Measurements from ENCODE around the gene FSTL3. TPM values are rescaled to one million over a fixed set of nuclear protein-coding genes. Genes with fewer than 3 reads are reported as not detected.
A peak's percentile ranks its signal among the peaks of the same experiment; 100 is the strongest.

Gene FSTL3
- total and polyA plus RNA-seq, 4 donors, result 2.2 to 8.4 (median 6.0) TPM

- DNase-seq (ENCODE audit: low spot score), result no peak
- no peaks in the 10 kb centered on the region for H3K36me3 ChIP-seq (ENCODE audit: control insufficient read depth in 4 of 4, insufficient read depth in 3 of 4, low read depth in 1 of 4, low read length in 3 of 4)
- peaks cover 2 to 28% (median 10%) of the 10 kb centered on the region in 4 donors for H3K4me1 ChIP-seq (ENCODE audit: control insufficient read depth in 4 of 4, insufficient read depth in 4 of 4, low read length in 3 of 4)
These were observed 1.6 kb downstream of the FSTL3 start for GRCh38 chr19:677601-678436.

DNA sequence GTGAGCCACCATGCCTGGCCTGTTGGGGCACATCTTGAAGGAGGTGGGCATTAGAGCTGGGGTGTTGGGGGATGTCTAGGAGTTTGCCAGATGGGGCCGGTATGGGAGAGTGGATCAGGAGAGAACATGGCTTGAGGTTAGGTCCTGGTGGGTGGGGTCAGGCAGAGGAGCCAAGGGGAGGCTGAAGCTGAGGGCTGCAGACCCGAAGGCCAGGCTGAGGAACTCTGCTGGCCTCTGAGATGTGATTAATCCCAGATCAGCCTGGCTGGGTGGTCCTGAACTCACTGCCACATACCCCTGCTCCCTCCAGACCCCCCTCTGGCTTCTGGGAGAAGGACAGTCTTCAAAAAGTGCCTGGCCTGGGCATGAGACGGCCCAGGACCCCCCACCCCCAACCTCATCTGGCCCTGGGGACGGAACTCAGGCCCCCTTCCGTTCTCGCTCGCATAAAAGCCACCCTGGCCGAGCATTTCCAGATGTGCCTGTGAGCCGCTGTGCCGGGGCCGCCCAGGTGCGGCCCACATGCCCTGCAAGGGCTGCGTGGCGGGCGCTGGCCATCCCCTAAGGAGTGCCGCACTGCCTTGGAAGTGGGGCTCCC is 2.7 kb downstream of the FSTL3 start:
- DNase-seq (ENCODE audit: low spot score), result no peak
- Histone ChIP-seq H3K4me3 (ENCODE audit: low read depth in 1 of 3, low read length in 3 of 3) (no peak overlapping the region), H3K4me1 (ENCODE audit: control insufficient read depth in 4 of 4, insufficient read depth in 4 of 4, low read length in 3 of 4) (peaks cover 2 to 27% (median 10%) of the 10 kb centered on the region in 4 donors), H3K36me3 (ENCODE audit: control insufficient read depth in 4 of 4, insufficient read depth in 3 of 4, low read depth in 1 of 4, low read length in 3 of 4) (no peaks in the 10 kb centered on the region), H3K27ac (ENCODE audit: low read depth in 1 of 2, low read length in 2 of 2) (peak overlapping the region; percentile 47 to 74), H3K9me3 (ENCODE audit: control insufficient read depth in 4 of 4, low read length in 3 of 4) (no peaks in the 10 kb centered on the region), H3K27me3 (ENCODE audit: control insufficient read depth in 4 of 4, insufficient read depth in 4 of 4, low read length in 3 of 4) (peaks cover 0 to 2% (median 0%) of the 10 kb centered on the region in 4 donors), H3K9ac (ENCODE audit: low read depth in 1 of 2, low read length in 2 of 2) (peak overlapping the region in 1 of 2 donors; percentile 27)
- WGBS, result 96% methylated on average over 16 of the region's 16 CpGs
- TF ChIP-seq HNF4A (conservative IDR thresholded peaks at IDR 0.05) (no peak), GABPA (IDR thresholded peaks at IDR 0.05 in 1 of 2, conservative IDR thresholded peaks at IDR 0.05 in 1 of 2) (no peak), REST (IDR thresholded peaks at IDR 0.05) (no peak), RXRA (IDR thresholded peaks at IDR 0.05) (no peak), JUND (IDR thresholded peaks at IDR 0.05) (no peak), HNF4G (IDR thresholded peaks at IDR 0.05) (no peak), RAD21 (IDR thresholded peaks at IDR 0.05) (no peak), EGR1 (IDR thresholded peaks at IDR 0.05; ENCODE audit: low read depth in 2 of 2) (no peak), FOXA1 (IDR thresholded peaks at IDR 0.05) (no peak), ZBTB33 (IDR thresholded peaks at IDR 0.05) (no peak), TAF1 (conservative IDR thresholded peaks at IDR 0.05) (no peak)
- TF ChIP-seq, protein P1, sequence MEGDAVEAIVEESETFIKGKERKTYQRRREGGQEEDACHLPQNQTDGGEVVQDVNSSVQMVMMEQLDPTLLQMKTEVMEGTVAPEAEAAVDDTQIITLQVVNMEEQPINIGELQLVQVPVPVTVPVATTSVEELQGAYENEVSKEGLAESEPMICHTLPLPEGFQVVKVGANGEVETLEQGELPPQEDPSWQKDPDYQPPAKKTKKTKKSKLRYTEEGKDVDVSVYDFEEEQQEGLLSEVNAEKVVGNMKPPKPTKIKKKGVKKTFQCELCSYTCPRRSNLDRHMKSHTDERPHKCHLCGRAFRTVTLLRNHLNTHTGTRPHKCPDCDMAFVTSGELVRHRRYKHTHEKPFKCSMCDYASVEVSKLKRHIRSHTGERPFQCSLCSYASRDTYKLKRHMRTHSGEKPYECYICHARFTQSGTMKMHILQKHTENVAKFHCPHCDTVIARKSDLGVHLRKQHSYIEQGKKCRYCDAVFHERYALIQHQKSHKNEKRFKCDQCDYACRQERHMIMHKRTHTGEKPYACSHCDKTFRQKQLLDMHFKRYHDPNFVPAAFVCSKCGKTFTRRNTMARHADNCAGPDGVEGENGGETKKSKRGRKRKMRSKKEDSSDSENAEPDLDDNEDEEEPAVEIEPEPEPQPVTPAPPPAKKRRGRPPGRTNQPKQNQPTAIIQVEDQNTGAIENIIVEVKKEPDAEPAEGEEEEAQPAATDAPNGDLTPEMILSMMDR (IDR thresholded peaks at IDR 0.05; ENCODE audit: low read depth, low read length, missing input control), result no peak

More at GRCh38 chr19:677601-678436, 1.6 kb downstream of the FSTL3 start:
- H3K9me3 ChIP-seq (ENCODE audit: control insufficient read depth in 4 of 4, low read length in 3 of 4), result no peaks in the 10 kb centered on the region
- H3K9ac ChIP-seq (ENCODE audit: low read depth in 1 of 2, low read length in 2 of 2), result no peak overlapping the region
- 59% methylated on average over 22 of the region's 22 CpGs for WGBS
- TF ChIP-seq RXRA (IDR thresholded peaks at IDR 0.05) (no peak), JUND (IDR thresholded peaks at IDR 0.05) (no peak), GABPA (IDR thresholded peaks at IDR 0.05 in 1 of 2, conservative IDR thresholded peaks at IDR 0.05 in 1 of 2) (no peak), YY1 (IDR thresholded peaks at IDR 0.05) (no peak), RAD21 (IDR thresholded peaks at IDR 0.05) (no peak), ATF3 (IDR thresholded peaks at IDR 0.05) (no peak), TAF1 (conservative IDR thresholded peaks at IDR 0.05) (no peak), ZBTB33 (IDR thresholded peaks at IDR 0.05) (no peak), FOXA1 (IDR thresholded peaks at IDR 0.05) (no peak), EGR1 (IDR thresholded peaks at IDR 0.05; ENCODE audit: low read depth in 2 of 2) (no peak), NR2F2 (IDR thresholded peaks at IDR 0.05) (no peak)
- TF ChIP-seq, protein P2, sequence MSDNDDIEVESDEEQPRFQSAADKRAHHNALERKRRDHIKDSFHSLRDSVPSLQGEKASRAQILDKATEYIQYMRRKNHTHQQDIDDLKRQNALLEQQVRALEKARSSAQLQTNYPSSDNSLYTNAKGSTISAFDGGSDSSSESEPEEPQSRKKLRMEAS (IDR thresholded peaks at IDR 0.05), result no peak
- peaks cover 0 to 2% (median 0%) of the 10 kb centered on the region in 4 donors for H3K27me3 ChIP-seq (ENCODE audit: control insufficient read depth in 4 of 4, insufficient read depth in 4 of 4, low read length in 3 of 4)
- peak overlapping the region in 1 of 3 donors; percentile 45 for H3K4me3 ChIP-seq (ENCODE audit: low read depth in 1 of 3, low read length in 3 of 3)
- H3K27ac ChIP-seq (ENCODE audit: low read depth in 1 of 2, low read length in 2 of 2), result peak overlapping the region; percentile 32 to 61
